RWPE2 (cell line): Measurements from ENCODE around the gene KAT2A.

ENCODE experiments used
- ATAC-seq: fragments of 200-7000 bp; cut with Tn5 transposase; 3 replicates; pipeline ENCODE4 v1.9.1; 2021; ENCODE audit warnings: low read depth
- DNase-seq: peaks from one replicate; pipeline ENCODE4 v3.0.0-alpha.2; 2020; ENCODE audit warnings: low spot score
- H3K27ac ChIP-seq: fragments of 450-650 bp; 2 replicates; pipeline ENCODE4 v1.5.1; 2017; ENCODE audit warnings: mild to moderate bottlenecking; ENCODE audit not compliant: poor library complexity, severe bottlenecking
- H3K27me3 ChIP-seq: fragments of 250-450 bp; sonication (Bioruptor Pico); 2 replicates; pipeline ENCODE4 v1.5.1; 2021; ENCODE audit warnings: mild to moderate bottlenecking, moderate library complexity; ENCODE audit not compliant: insufficient read depth, poor library complexity, severe bottlenecking
- H3K36me3 ChIP-seq: fragments of 250-450 bp; sonication (Bioruptor Pico); 2 replicates; pipeline ENCODE4 v1.5.1; 2020; ENCODE audit warnings: low read depth, mild to moderate bottlenecking, moderate library complexity
- H3K4me1 ChIP-seq: fragments of 250-450 bp; sonication (Bioruptor Pico); 2 replicates; pipeline ENCODE4 v1.5.1; 2021; ENCODE audit warnings: mild to moderate bottlenecking, moderate library complexity; ENCODE audit not compliant: insufficient read depth, poor library complexity, severe bottlenecking
- H3K4me3 ChIP-seq: fragments of 250-450 bp; sonication (Bioruptor Pico); 2 replicates; pipeline ENCODE4 v1.5.1; 2021; ENCODE audit warnings: mild to moderate bottlenecking, moderate library complexity; ENCODE audit not compliant: severe bottlenecking
- H3K9me3 ChIP-seq: fragments of 250-450 bp; sonication (Bioruptor Pico); 2 replicates; pipeline ENCODE4 v1.5.1; 2021; ENCODE audit warnings: mild to moderate bottlenecking, moderate library complexity; ENCODE audit not compliant: severe bottlenecking
- TF ChIP-seq, protein P1 (sequence below): fragments of 450-650 bp; IDR thresholded peaks from one replicate; pipeline ENCODE4 v1.5.1; 2017; ENCODE audit warnings: mild to moderate bottlenecking, moderate library complexity; ENCODE audit not compliant: poor library complexity, severe bottlenecking

KAT2A gene

GRCh38 chr17:42117397-42118125 is 3.6 kb downstream of the KAT2A start:
- TF ChIP-seq, protein P1, sequence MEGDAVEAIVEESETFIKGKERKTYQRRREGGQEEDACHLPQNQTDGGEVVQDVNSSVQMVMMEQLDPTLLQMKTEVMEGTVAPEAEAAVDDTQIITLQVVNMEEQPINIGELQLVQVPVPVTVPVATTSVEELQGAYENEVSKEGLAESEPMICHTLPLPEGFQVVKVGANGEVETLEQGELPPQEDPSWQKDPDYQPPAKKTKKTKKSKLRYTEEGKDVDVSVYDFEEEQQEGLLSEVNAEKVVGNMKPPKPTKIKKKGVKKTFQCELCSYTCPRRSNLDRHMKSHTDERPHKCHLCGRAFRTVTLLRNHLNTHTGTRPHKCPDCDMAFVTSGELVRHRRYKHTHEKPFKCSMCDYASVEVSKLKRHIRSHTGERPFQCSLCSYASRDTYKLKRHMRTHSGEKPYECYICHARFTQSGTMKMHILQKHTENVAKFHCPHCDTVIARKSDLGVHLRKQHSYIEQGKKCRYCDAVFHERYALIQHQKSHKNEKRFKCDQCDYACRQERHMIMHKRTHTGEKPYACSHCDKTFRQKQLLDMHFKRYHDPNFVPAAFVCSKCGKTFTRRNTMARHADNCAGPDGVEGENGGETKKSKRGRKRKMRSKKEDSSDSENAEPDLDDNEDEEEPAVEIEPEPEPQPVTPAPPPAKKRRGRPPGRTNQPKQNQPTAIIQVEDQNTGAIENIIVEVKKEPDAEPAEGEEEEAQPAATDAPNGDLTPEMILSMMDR: no peak
- ATAC-seq (no peak), DNase-seq (no peak)
- H3K36me3 ChIP-seq: peaks cover 45% of the 10 kb centered on the region
- H3K4me1 ChIP-seq: peaks cover 7% of the 10 kb centered on the region
- no peak overlapping the region for H3K27ac ChIP-seq
- H3K27me3 ChIP-seq: no peaks in the 10 kb centered on the region
- no peak overlapping the region for H3K4me3 ChIP-seq
- no peaks in the 10 kb centered on the region for H3K9me3 ChIP-seq

DNA sequence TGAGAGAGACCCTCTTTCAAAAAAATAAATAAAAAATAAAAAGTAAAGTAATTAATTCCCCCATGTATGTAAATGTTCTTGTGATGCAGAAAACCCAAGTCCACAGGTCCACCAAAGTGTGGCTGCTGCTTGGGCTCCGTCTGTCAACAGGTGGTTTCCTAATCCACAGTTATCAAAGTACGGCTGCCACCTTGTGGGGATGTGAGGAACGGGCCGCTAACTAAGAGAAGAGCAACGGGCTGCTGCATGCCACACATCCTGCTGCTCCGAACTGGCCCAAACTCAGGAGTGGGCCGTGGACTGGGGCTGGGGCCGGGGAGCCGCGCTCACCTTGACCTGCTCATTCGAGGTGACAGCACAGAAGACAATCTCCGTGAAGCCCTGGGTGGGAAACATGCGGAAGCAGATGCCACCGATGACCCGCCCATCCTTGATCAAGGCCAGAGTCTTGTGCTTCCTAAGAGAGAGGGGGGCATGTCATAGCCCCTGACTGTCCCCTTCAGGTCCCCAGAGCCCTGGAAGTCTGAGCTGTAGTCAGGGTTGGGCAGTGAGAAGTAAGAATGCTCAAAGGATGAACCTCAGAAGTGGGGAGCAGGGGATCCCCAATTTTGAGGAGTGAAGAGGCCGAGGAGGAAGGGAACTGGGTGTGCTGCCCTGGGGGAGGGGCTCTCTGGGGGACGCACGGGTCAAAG is 4.3 kb downstream of the KAT2A start:
- Histone ChIP-seq H3K9me3 (no peaks in the 10 kb centered on the region), H3K27me3 (no peaks in the 10 kb centered on the region), H3K4me1 (peaks cover 7% of the 10 kb centered on the region), H3K36me3 (peaks cover 45% of the 10 kb centered on the region), H3K4me3 (no peak overlapping the region), H3K27ac (no peak overlapping the region)
- TF ChIP-seq, protein P1: peak; percentile 83
- ATAC-seq: peak; percentile 18; the same call in 1 of the 3 replicates
- no peak for DNase-seq

DNA sequence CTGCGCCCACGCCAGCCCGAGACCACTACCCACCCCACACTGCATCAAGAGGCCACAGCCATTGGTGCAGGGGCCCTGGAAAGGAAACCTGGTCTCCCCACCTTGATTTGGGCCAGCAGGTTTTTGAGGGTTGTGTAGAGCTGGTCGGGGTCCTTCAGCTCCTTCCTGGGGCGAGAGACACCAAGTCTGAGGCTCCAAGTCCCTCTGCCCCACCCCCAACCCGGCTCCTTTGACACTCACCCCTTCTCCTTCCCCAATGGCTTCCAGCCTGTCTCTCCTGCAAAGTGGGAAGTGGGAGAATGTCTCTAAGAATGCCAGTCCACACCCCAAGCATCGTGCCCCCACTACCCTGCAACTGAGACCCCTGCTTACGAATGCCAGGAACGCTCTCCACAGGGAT is 7.0 kb downstream of the KAT2A start:
- Histone ChIP-seq H3K4me1 (no peaks in the 10 kb centered on the region), H3K27me3 (no peaks in the 10 kb centered on the region), H3K27ac (no peak overlapping the region), H3K9me3 (no peaks in the 10 kb centered on the region), H3K36me3 (peaks cover 43% of the 10 kb centered on the region), H3K4me3 (no peak overlapping the region)
- ATAC-seq (no peak), DNase-seq (no peak)
- TF ChIP-seq, protein P1: no peak

- no peaks in the 10 kb centered on the region for H3K9me3 ChIP-seq
- peaks cover 37% of the 10 kb centered on the region for H3K36me3 ChIP-seq
- H3K4me1 ChIP-seq: no peaks in the 10 kb centered on the region
- ATAC-seq (no peak), DNase-seq (no peak)
- peak overlapping the region; percentile 69 for H3K27ac ChIP-seq
- TF ChIP-seq, protein P1: no peak
- no peak overlapping the region for H3K4me3 ChIP-seq
- no peaks in the 10 kb centered on the region for H3K27me3 ChIP-seq
These were observed 7.7 kb downstream of the KAT2A start for GRCh38 chr17:42113293-42114069.
